HG03342 (cell line): Measurements from ENCODE around the gene AADACL2.
"Not testable (repeated sequence)": the region's sequence is repeated elsewhere in the genome, so short reads cannot be mapped to it uniquely, and the experiment has no call there.

Experiments used
- ATAC-seq: cut with Tn5 transposase; IDR thresholded peaks from one replicate; pipeline ENCODE4 v1.9.1; 2021; ENCODE audit warnings: mild to moderate bottlenecking, moderate library complexity; ENCODE audit not compliant: unreplicated experiment

AADACL2 gene

GRCh38 chr3:151765685-151766084 is 32.0 kb downstream of the AADACL2 start:
- ATAC-seq: no peak

DNA sequence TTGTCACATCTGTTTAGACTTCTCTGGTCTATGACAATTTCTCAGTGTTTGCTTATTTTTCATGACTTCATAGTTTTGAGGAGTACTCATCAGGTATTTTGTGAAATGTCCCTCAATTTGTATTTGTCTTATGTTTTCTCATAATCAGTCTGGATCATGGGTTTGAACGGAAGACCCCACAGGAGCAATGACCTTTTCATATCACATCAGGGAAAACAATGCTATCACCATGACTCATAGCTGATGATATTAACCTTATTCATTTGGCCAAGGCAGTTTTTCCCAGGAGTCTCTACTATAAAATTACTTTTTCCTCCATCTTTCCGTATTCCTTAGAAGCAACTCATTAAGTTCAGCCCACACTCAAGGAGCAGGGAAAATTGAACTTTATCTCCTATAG is 32.7 kb downstream of the AADACL2 start:
- no peak for ATAC-seq

GRCh38 chr3:151768393-151768930 is 34.7 kb downstream of the AADACL2 start:
- ATAC-seq: no peak

DNA sequence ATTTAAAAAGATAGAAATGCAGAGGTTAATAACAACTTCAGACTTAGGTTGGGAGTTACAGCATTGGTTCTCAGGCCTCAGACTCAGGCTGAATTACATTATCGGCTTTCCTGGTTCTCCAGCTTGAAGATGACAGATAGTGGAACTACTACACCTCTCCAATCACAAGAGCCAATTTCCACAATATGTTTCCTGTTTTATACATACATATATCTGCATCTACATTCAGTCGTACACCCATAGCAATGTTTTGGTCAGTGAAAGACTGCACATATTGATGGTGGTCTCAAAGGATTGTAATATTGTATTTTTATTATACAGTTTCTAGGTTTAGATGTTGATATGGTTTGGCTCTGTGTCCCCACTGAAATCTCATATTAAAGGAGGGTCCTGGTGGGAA is 35.4 kb downstream of the AADACL2 start:
- no peak for ATAC-seq

GRCh38 chr3:151770956-151771355 is 37.2 kb downstream of the AADACL2 start:
- no peak for ATAC-seq

- ATAC-seq: no peak
Observed at GRCh38 chr3:151772825-151773480, 39.2 kb downstream of the AADACL2 start.

DNA sequence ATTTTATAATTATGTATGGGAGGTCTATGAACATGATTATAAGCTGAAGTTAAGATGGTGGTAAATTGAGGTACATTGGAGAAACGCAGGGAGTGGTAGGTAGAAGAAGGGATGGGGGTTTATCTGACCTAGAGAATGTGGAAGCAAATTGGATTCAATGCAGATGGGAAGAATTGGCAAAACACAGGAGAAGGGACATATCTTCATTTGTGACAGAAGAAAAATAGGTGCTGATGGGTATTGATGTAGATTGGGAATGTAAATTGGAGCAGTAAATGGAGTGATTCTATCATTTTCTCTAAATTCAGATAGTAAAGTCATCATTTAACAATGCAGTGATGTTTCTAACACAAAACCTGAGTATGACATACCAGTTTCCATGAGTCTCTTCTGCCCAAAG is 40.5 kb downstream of the AADACL2 start:
- ATAC-seq: no peak

DNA sequence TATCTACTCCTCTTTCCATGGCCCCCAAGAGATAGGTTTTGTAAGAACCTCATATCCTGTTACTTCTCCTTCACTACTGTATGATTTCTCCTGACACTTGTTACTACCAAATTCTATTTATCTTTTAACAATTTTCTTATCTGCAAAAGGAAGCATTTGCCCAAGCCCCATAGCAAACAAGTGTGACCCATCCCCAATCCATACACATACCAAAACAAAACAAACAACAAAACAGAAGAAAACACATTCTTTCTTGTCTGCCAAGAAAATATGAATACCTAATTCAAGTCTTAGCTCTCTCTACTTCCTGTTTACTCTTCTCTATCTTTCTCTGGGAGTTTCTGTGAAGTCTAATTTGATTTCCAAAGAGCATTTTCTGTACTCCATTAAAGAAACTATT is 41.2 kb downstream of the AADACL2 start:
- ATAC-seq: no peak

DNA sequence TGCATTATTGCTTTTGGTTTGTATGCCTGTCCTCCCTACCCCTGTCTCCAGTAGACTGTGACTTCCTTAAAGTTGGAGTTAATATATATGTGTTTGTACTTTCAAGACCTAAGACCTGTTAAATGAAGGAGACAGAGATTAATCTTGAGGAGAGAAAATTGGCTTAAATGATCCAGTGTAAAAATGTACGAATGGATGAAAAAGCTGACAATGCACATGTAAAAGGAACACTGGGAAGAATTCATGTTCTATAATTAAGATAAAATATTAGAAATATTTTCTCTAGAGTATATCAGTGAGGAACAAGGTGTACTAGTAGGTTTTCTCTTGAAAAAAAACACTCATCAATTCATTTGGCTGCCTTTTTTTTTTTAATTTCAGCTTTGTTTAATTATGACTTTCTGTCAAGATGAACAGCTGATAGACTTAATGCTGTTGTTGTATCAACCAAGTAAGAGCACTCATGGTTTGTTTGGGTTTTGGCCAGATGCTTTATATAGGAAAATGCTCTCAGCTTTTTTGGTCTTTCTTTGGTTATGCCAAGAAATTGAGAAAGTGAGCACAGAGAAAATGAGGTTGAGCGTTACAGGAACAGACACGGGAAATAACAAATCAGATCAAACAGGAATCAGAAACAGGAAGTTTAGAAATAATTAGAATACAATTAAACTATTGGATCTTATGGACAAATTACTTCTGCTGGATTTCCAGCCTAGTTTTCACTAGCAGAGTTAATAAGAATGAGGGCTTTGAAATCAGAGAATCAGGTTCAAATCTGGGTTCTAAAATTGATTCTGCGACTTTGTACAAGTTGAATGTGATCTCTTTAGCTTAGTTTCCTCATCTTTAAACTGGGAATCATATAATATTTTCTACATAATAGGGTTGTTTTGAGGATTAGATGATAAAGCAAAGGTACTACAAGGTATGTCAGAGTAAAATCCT is 41.9 kb downstream of the AADACL2 start:
- ATAC-seq: no peak

- ATAC-seq: no peak
Observed at GRCh38 chr3:151776259-151776740, 42.6 kb downstream of the AADACL2 start.

GRCh38 chr3:151777880-151778279 is 44.2 kb downstream of the AADACL2 start:
- ATAC-seq: no peak

- ATAC-seq: no peak
Observed at GRCh38 chr3:151787626-151788025, 53.9 kb downstream of the AADACL2 start.

- ATAC-seq: no peak
Observed at GRCh38 chr3:151788401-151788800, 54.7 kb downstream of the AADACL2 start.

DNA sequence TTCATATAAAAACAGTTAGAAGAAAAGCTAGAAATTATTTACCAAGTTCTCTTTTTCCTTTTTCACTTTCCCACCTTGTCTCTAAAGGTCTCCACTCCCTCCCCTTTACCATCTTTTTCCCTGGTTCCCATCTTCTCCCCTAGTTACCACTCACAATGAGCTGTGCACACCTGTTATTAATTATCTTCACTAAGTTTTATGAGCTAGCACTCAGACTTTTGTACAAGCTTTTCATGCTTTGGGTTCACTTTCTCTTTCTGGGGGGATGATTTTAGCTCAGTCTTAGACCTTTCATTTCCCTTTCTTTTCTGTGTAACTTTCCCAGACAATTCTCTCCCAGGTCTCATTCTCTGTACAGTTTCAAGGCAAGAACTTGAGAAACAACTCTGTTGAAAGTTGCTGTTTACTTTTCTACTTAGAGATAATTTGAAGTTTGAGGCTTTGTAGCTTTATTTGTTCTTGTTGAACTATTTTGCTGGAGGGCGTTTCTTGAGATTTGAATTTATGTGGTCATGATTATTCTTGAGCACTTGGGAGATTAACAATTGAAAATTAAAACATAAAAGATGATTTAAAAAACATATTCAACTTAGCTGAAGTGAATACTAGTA is 56.2 kb downstream of the AADACL2 start:
- no peak for ATAC-seq

DNA sequence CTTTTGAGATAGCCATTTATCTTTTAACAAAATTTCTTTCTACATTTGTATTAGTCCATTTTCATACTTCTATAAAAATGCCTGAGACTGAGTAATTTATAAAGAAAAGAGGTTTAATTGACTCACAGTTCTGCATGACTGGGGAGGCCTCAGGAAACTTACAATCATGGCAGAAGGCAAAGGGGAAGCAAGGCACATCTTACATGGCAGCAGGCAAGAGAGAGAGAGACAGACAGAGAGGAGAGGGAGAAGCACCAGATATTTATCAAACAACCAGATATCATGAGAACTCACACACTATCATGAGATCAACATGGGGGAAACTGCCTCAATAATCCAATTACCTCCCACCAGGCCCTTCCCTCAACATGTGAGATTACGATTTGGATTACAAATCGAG is 57.0 kb downstream of the AADACL2 start:
- ATAC-seq: not testable (repeated sequence)

GRCh38 chr3:151792411-151792810 is 58.7 kb downstream of the AADACL2 start:
- no peak for ATAC-seq

- ATAC-seq: no peak
Observed at GRCh38 chr3:151793636-151794035, 59.9 kb downstream of the AADACL2 start.

GRCh38 chr3:151794080-151794479 is 60.4 kb downstream of the AADACL2 start:
- no peak for ATAC-seq

- no peak for ATAC-seq
Observed at GRCh38 chr3:151795276-151795675, 61.5 kb downstream of the AADACL2 start.

- no peak for ATAC-seq
Observed at GRCh38 chr3:151796105-151796680, 62.5 kb downstream of the AADACL2 start.

DNA sequence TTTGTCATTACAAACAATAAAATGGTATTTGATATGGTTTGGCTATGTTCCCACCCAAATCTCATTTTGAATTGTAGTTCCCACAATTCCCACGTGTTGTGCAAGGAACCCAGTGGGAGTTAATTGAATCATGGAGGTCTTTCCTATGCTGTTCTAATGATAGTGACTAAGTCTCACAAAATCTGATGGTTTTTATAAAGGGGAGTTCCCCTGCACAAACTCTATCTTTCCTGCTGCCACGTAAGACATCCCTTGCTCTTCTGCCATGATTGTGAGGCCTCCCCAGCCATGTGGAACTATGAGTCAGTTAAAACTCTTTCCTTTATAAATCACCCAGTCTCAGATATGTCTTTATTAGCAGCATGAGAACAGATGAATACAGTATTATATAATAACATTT is 64.7 kb downstream of the AADACL2 start:
- ATAC-seq: no peak
